ENCODE data around the gene SGCA.

- TF ChIP-seq CTCF (optimal IDR thresholded peaks at IDR 0.05 in 1 of 3, IDR thresholded peaks at IDR 0.05 in 1 of 3, conservative IDR thresholded peaks at IDR 0.05 in 1 of 3; ENCODE audit: extremely low read depth in 1 of 3, insufficient read depth in 2 of 3, low read length in 3 of 3) (no peak), EZH2 (IDR thresholded peaks at IDR 0.05; ENCODE audit: low read length) (no peak)
These were observed 41.5 kb downstream of the SGCA start for GRCh38 chr17:50207315-50207714.

Data from keratinocyte (primary cell).